HG03469 (cell line): ENCODE results near the gene LRRIQ1.
"Not testable (repeated sequence)": the region's sequence is repeated elsewhere in the genome, so short reads cannot be mapped to it uniquely, and the experiment has no call there.

Source experiments
- ATAC-seq: cut with Tn5 transposase; IDR thresholded peaks from one replicate; pipeline ENCODE4 v1.9.1; 2021; ENCODE audit warnings: mild to moderate bottlenecking, moderate library complexity, moderate number of reproducible peaks; ENCODE audit not compliant: unreplicated experiment

The LRRIQ1 gene

GRCh38 chr12:85183855-85184254 lies 147.7 kb downstream of the LRRIQ1 start:
- no peak for ATAC-seq

GRCh38 chr12:85186236-85186635 lies 150.1 kb downstream of the LRRIQ1 start:
- ATAC-seq, result no peak

- ATAC-seq, result no peak
Measured at GRCh38 chr12:85188619-85189018, 152.5 kb downstream of the LRRIQ1 start.

GRCh38 chr12:85190728-85191127 lies 154.6 kb downstream of the LRRIQ1 start:
- no peak for ATAC-seq

- ATAC-seq, result not testable (repeated sequence)
Measured at GRCh38 chr12:85203809-85204208, 167.7 kb downstream of the LRRIQ1 start.

GRCh38 chr12:85206543-85206942 lies 170.4 kb downstream of the LRRIQ1 start:
- no peak for ATAC-seq

- not testable (repeated sequence) for ATAC-seq
Measured at GRCh38 chr12:85224339-85224738, 188.2 kb downstream of the LRRIQ1 start.

- no peak for ATAC-seq
Measured at GRCh38 chr12:85225501-85225900, 189.3 kb downstream of the LRRIQ1 start.

- no peak for ATAC-seq
Measured at GRCh38 chr12:85237327-85237726, 201.2 kb downstream of the LRRIQ1 start.

GRCh38 chr12:85244561-85244960 lies 208.4 kb downstream of the LRRIQ1 start:
- no peak for ATAC-seq

GRCh38 chr12:85253853-85254252 lies 217.7 kb downstream of the LRRIQ1 start:
- ATAC-seq, result no peak

GRCh38 chr12:85257671-85258070 lies 221.5 kb downstream of the LRRIQ1 start:
- no peak for ATAC-seq

- ATAC-seq, result no peak
Measured at GRCh38 chr12:85260447-85260846, 224.3 kb downstream of the LRRIQ1 start.

- no peak for ATAC-seq
Measured at GRCh38 chr12:85260896-85261295, 224.7 kb downstream of the LRRIQ1 start.

- no peak for ATAC-seq
Measured at GRCh38 chr12:85266356-85266755, 230.2 kb downstream of the LRRIQ1 start.

GRCh38 chr12:85273381-85274314 lies 237.5 kb downstream of the LRRIQ1 start:
- no peak for ATAC-seq

GRCh38 chr12:85274315-85274651 lies 238.1 kb downstream of the LRRIQ1 start:
- no peak for ATAC-seq

GRCh38 chr12:85275374-85275773 lies 239.2 kb downstream of the LRRIQ1 start:
- ATAC-seq, result no peak

GRCh38 chr12:85277191-85277590 lies 241.0 kb downstream of the LRRIQ1 start:
- no peak for ATAC-seq

GRCh38 chr12:85277900-85278597 lies 241.9 kb downstream of the LRRIQ1 start:
- no peak for ATAC-seq

GRCh38 chr12:85278598-85279448 lies 242.7 kb downstream of the LRRIQ1 start:
- no peak for ATAC-seq
